Measurements from ENCODE around the gene VIT. TPM values are rescaled to one million over a fixed set of nuclear protein-coding genes. Genes with fewer than 3 reads are reported as not detected.

Gene VIT
- total and polyA plus RNA-seq, 2 experiments from 2014 or later: not detected

DNA sequence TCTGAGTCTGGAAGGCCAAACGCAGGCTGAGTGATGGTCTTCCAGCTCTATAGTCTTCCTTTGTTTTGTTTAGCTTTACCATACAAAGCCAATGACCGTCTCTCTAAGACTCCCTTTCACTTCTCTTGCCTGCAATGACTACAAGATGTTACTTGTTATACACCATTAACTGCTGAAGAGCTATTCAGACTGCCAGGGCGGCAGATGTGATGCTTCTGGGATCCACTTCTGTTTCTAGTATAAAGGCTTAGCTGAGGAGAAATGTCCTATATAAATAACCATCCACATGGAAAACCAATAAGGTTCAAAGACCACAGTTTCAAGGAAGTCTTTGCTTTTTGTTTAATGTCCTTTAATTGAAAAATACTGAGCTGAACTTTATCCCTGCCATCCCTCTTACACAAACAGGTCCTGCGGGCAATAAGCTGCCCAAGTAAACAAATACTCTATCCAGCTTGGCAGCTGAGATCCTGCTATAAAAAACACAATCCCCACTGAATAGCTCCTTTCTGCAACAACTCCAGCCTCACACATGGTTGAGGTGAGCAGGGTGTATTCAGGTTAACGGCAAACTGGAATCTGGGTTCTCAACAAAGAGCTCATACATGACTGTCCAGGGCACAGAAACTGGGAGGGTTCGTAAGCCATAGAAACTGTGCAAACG is 124.6 kb downstream of the VIT start (continued):
- no peak for TF ChIP-seq ZNF462 (CRISPR knock-in tag; IDR thresholded peaks at IDR 0.05)
- TF ChIP-seq POLR2AphosphoS5 (IDR thresholded peaks at IDR 0.05; ENCODE audit: low read depth): no peak
- TF ChIP-seq EZH2 (IDR thresholded peaks at IDR 0.05; ENCODE audit: low read depth, unreplicated experiment): no peak
- TF ChIP-seq ZNF114 (CRISPR knock-in tag; IDR thresholded peaks at IDR 0.05): no peak
- TF ChIP-seq JUNB (IDR thresholded peaks at IDR 0.05; ENCODE audit: unreplicated experiment): no peak
- no peak for TF ChIP-seq ETS1 (IDR thresholded peaks at IDR 0.05)
- no peak for TF ChIP-seq STAT1 (IDR thresholded peaks at IDR 0.05; ENCODE audit: unreplicated experiment)
- no peak for TF ChIP-seq NANOG (IDR thresholded peaks at IDR 0.05; ENCODE audit: borderline replicate concordance)
- TF ChIP-seq EZH2phosphoT487 (IDR thresholded peaks at IDR 0.05; ENCODE audit: unreplicated experiment): no peak
- TF ChIP-seq CREB1 (CRISPR knock-in tag; IDR thresholded peaks at IDR 0.05; ENCODE audit: low read depth): no peak

Measured in GM23338 (cell line).